H9 (cell line): ENCODE measurements around the gene PTPRQ. TPM values are rescaled to one million over a fixed set of nuclear protein-coding genes. Genes with fewer than 3 reads are reported as not detected.

Source experiments
- DNase-seq: peaks from one replicate; pipeline ENCODE4 v3.0.0-alpha.2; 2017
- H2AFZ ChIP-seq: one replicate; pipeline ENCODE4 v1.6.1; 2013; ENCODE audit warnings: mild to moderate bottlenecking, low read length, control low read depth, moderate library complexity
- H2AK5ac ChIP-seq: 2 replicates; pipeline ENCODE4 v1.6.1; 2013; ENCODE audit warnings: low read length, control low read depth, mixed read lengths; ENCODE audit not compliant: insufficient read length
- H2BK120ac ChIP-seq: one replicate; pipeline ENCODE4 v1.6.1; 2013; ENCODE audit warnings: low read depth, mild to moderate bottlenecking, low read length, control low read depth, inconsistent platforms; ENCODE audit not compliant: poor library complexity, severe bottlenecking
- H2BK12ac ChIP-seq: 2 replicates; pipeline ENCODE4 v1.6.1; 2013; ENCODE audit warnings: low read length, control low read depth, mixed read lengths, low read depth; ENCODE audit not compliant: insufficient read length
- H2BK15ac ChIP-seq: 2 replicates; pipeline ENCODE4 v1.6.1; 2013; ENCODE audit warnings: low read depth, low read length, control low read depth
- H2BK20ac ChIP-seq: one replicate; pipeline ENCODE4 v1.6.1; 2013; ENCODE audit warnings: low read depth, mild to moderate bottlenecking, low read length, control low read depth, inconsistent platforms; ENCODE audit not compliant: poor library complexity, severe bottlenecking
- H2BK5ac ChIP-seq: 2 replicates; pipeline ENCODE4 v1.6.1; 2013; ENCODE audit warnings: low read length, control low read depth, mixed read lengths; ENCODE audit not compliant: insufficient read length
- H3K14ac ChIP-seq: 2 replicates; pipeline ENCODE4 v1.6.1; 2013; ENCODE audit warnings: low read length, control low read depth; ENCODE audit not compliant: insufficient read depth
- H3K18ac ChIP-seq: 2 replicates; pipeline ENCODE4 v1.6.1; 2013; ENCODE audit warnings: low read depth, mild to moderate bottlenecking, mixed read lengths, low read length, control low read depth; ENCODE audit not compliant: insufficient read length
- H3K23ac ChIP-seq: 2 replicates; pipeline ENCODE4 v1.6.1; 2013; ENCODE audit warnings: low read length, control low read depth, mixed read lengths, low read depth; ENCODE audit not compliant: insufficient read length
- H3K23me2 ChIP-seq: 2 replicates; pipeline ENCODE4 v1.6.1; 2013; ENCODE audit warnings: low read depth, mild to moderate bottlenecking, mixed read lengths, low read length, control low read depth; ENCODE audit not compliant: insufficient read length, poor library complexity, severe bottlenecking
- H3K27ac ChIP-seq: 2 replicates; pipeline ENCODE4 v1.5.1; 2013; ENCODE audit warnings: low read length, control low read depth, mixed read lengths, low read depth; ENCODE audit not compliant: insufficient read length
- H3K27me3 ChIP-seq: 2 replicates; pipeline ENCODE4 v1.6.1; 2013; ENCODE audit warnings: low read length, control low read depth, inconsistent platforms; ENCODE audit not compliant: insufficient read depth
- H3K4ac ChIP-seq: 2 replicates; pipeline ENCODE4 v1.6.1; 2013; ENCODE audit warnings: low read depth, mild to moderate bottlenecking, control low read depth, inconsistent platforms, low read length, moderate library complexity
- H3K4me1 ChIP-seq: 2 replicates; pipeline ENCODE4 v1.6.1; 2013; ENCODE audit warnings: low read length, control low read depth, inconsistent platforms; ENCODE audit not compliant: insufficient read depth
- H3K4me2 ChIP-seq: 2 replicates; pipeline ENCODE4 v1.6.1; 2013; ENCODE audit warnings: low read length, control low read depth, mixed read lengths; ENCODE audit not compliant: insufficient read length, insufficient read depth
- H3K56ac ChIP-seq: 2 replicates; pipeline ENCODE4 v1.6.1; 2013; ENCODE audit warnings: low read depth, mild to moderate bottlenecking, mixed read lengths, low read length, control low read depth; ENCODE audit not compliant: insufficient read length
- H3K79me1 ChIP-seq: 2 replicates; pipeline ENCODE4 v1.6.1; 2013; ENCODE audit warnings: low read depth, mild to moderate bottlenecking, moderate library complexity, low read length, control low read depth, inconsistent platforms; ENCODE audit not compliant: insufficient read depth, poor library complexity, severe bottlenecking
- H3K79me2 ChIP-seq: 2 replicates; pipeline ENCODE4 v1.6.1; 2013; ENCODE audit warnings: low read length, control low read depth, inconsistent platforms; ENCODE audit not compliant: insufficient read depth
- H3K9ac ChIP-seq: 2 replicates; pipeline ENCODE4 v1.6.1; 2013; ENCODE audit warnings: low read length, control low read depth, mixed read lengths; ENCODE audit not compliant: insufficient read length; ENCODE audit errors: extremely low read depth
- H3K9me3 ChIP-seq: one replicate; pipeline ENCODE4 v1.6.1; 2013; ENCODE audit warnings: low read depth, low read length, inconsistent platforms; ENCODE audit not compliant: control insufficient read depth
- H3T11ph ChIP-seq: one replicate; pipeline ENCODE4 v1.6.1; 2013; ENCODE audit warnings: mild to moderate bottlenecking, low read length, control low read depth, inconsistent platforms
- H4K20me1 ChIP-seq: one replicate; pipeline ENCODE4 v1.6.1; 2013; ENCODE audit not compliant: control insufficient read depth, insufficient read length, insufficient read depth
- H4K5ac ChIP-seq: 2 replicates; pipeline ENCODE4 v1.6.1; 2013; ENCODE audit warnings: low read depth, mild to moderate bottlenecking, mixed read lengths, low read length, control low read depth; ENCODE audit not compliant: insufficient read length
- H4K8ac ChIP-seq: replicated peaks from 2 replicates; pipeline ENCODE4 v1.6.1; 2013; ENCODE audit warnings: low read length, control low read depth, mixed read lengths, low read depth; ENCODE audit not compliant: insufficient read length
- H4K91ac ChIP-seq: 2 replicates; pipeline ENCODE4 v1.6.1; 2013; ENCODE audit warnings: low read depth, mild to moderate bottlenecking, moderate library complexity, mixed read lengths, low read length, control low read depth; ENCODE audit not compliant: insufficient read length
- H3K27ac Mint-ChIP-seq, 3 experiments: 2 replicates in 2 of 3; 3 replicates in 1 of 3; pipeline ENCODE4 v1.8.0; 2020 to 2021; ENCODE audit warnings: mixed read lengths in 3 of 3, mild to moderate bottlenecking in 1 of 3, moderate library complexity in 1 of 3
- H3K27me3 Mint-ChIP-seq: 2 replicates; pipeline ENCODE4 v1.8.0; 2021; ENCODE audit warnings: low read depth, mild to moderate bottlenecking, moderate library complexity, mixed read lengths
- H3K36me3 Mint-ChIP-seq, 3 experiments: 2 replicates in 2 of 3; 3 replicates in 1 of 3; pipeline ENCODE4 v1.8.0; 2020 to 2021; ENCODE audit warnings: low read depth in 3 of 3, mixed read lengths in 3 of 3; ENCODE audit not compliant: insufficient read depth in 1 of 3
- H3K4me1 Mint-ChIP-seq, 2 experiments: 2 replicates each; pipeline ENCODE4 v1.8.0; 2020; ENCODE audit warnings: mixed read lengths in 2 of 2
- H3K4me3 Mint-ChIP-seq, 2 experiments: 2 replicates in 1 of 2; 3 replicates in 1 of 2; pipeline ENCODE4 v1.8.0; 2020 to 2021; ENCODE audit warnings: mild to moderate bottlenecking in 2 of 2, mixed read lengths in 2 of 2, moderate library complexity in 1 of 2
- H3K9me3 Mint-ChIP-seq, 2 experiments: 2 replicates in 1 of 2; 3 replicates in 1 of 2; pipeline ENCODE4 v1.8.0; 2020; ENCODE audit warnings: mild to moderate bottlenecking in 2 of 2, mixed read lengths in 2 of 2, moderate library complexity in 1 of 2
- WGBS: extraction: QIAGEN DNeasy Blood & Tissue Kit; methylation state at CpG from one replicate; pipeline ENCODE4 v1.1.7; 2013; ENCODE audit warnings: missing lambda C conversion rate, low lambda C conversion rate, mixed read lengths; ENCODE audit not compliant: insufficient read length; ENCODE audit errors: extremely low coverage; 5-methylcytosine and 5-hydroxymethylcytosine counted together
- total RNA-seq: library from RNA; stranded (reverse); gene quantifications from 2 replicates; pipeline ENCODE4 v1.2.1, GENCODE V29; 2021
- TF ChIP-seq, protein P1 (sequence below): fragments of 200-600 bp; sonication (generic); conservative IDR thresholded peaks from 3 replicates; pipeline ENCODE4 v1.8.0; 2021; ENCODE audit warnings: antibody characterized with exemption, mild to moderate bottlenecking

The PTPRQ gene
- total RNA-seq, 1 experiment from 2014 or later, result not detected

DNA sequence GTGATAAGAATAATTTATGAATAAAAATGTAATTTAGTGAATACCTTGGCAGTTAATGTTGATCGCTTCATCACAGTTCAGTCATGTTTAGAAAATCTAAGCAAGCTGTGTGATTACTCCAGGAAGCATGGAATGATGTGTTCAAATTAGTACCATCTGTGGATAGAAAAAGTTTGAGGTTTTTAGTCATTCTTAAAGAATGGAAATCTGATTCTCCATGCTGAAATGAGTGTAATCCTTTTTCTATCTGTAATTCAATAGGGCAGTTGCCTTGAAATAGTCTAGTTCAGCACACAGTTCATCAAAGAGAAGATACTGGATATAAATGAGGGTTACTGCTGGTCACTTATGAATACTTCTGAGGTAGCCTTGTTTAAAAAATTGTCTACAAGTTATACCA, 136.2 kb downstream of the PTPRQ start:
- Histone ChIP-seq H3T11ph (no peak overlapping the region), H3K4me1 (no peaks in the 10 kb centered on the region), H2AK5ac (no peak overlapping the region), H3K79me1 (no peaks in the 10 kb centered on the region), H2BK15ac (no peak overlapping the region), H3K23me2 (no peaks in the 10 kb centered on the region), H3K9ac (no peak overlapping the region), H3K9me3 (no peaks in the 10 kb centered on the region), H3K14ac (no peak overlapping the region), H2AFZ (no peak overlapping the region), H3K27ac (no peak overlapping the region), H4K5ac (no peak overlapping the region), H3K79me2 (no peaks in the 10 kb centered on the region), H3K4me2 (no peak overlapping the region), H4K8ac (no peak overlapping the region), H4K20me1 (no peaks in the 10 kb centered on the region), H2BK5ac (no peak overlapping the region), H3K27me3 (no peaks in the 10 kb centered on the region), H3K56ac (no peak overlapping the region), H4K91ac (no peak overlapping the region), H2BK120ac (no peak overlapping the region), H3K18ac (no peak overlapping the region), H3K4ac (no peak overlapping the region), H3K23ac (no peak overlapping the region), H2BK12ac (no peak overlapping the region), H2BK20ac (no peak overlapping the region)
- Mint-ChIP-seq H3K4me3 (no peak overlapping the region), H3K4me1 (no peaks in the 10 kb centered on the region), H3K27ac (no peak overlapping the region), H3K9me3 (no peaks in the 10 kb centered on the region; a peak in 1 of 5 replicates), H3K27me3 (no peaks in the 10 kb centered on the region), H3K36me3 (no peaks in the 10 kb centered on the region)
- TF ChIP-seq, protein P1, sequence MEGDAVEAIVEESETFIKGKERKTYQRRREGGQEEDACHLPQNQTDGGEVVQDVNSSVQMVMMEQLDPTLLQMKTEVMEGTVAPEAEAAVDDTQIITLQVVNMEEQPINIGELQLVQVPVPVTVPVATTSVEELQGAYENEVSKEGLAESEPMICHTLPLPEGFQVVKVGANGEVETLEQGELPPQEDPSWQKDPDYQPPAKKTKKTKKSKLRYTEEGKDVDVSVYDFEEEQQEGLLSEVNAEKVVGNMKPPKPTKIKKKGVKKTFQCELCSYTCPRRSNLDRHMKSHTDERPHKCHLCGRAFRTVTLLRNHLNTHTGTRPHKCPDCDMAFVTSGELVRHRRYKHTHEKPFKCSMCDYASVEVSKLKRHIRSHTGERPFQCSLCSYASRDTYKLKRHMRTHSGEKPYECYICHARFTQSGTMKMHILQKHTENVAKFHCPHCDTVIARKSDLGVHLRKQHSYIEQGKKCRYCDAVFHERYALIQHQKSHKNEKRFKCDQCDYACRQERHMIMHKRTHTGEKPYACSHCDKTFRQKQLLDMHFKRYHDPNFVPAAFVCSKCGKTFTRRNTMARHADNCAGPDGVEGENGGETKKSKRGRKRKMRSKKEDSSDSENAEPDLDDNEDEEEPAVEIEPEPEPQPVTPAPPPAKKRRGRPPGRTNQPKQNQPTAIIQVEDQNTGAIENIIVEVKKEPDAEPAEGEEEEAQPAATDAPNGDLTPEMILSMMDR, result no peak
- DNase-seq, result no peak
- WGBS, result no CpG with 5 or more reads among the region's 1 CpG
